Spleen (tissue), 11 donors: Measurements from ENCODE around the gene KCNH5. TPM values are rescaled to one million over a fixed set of nuclear protein-coding genes. Genes with fewer than 3 reads are reported as not detected.

Source experiments
- DNase-seq: peaks from one replicate; pipeline ENCODE4 v3.0.0-alpha.2; 2020
- H3K27ac ChIP-seq, 8 donors: fragments of 200-600 bp; sonication (generic) in 7 of 8; 1 replicate in 4 of 8; 2 replicates in 4 of 8; pipeline versions ENCODE4 v1.5.0 to v1.8.0; 2016 to 2021; ENCODE audit warnings: inconsistent platforms in 4 of 8, mild to moderate bottlenecking in 4 of 8, moderate library complexity in 1 of 8
- H3K27me3 ChIP-seq, 7 donors: fragments of 200-600 bp; sonication (generic) in 6 of 7; replicated peaks in 1 of 7; 1 replicate in 4 of 7; 2 replicates in 3 of 7; pipeline versions ENCODE4 v1.5.0 to v1.8.0; 2016 to 2021; ENCODE audit warnings: inconsistent platforms in 3 of 7, mild to moderate bottlenecking in 1 of 7
- H3K36me3 ChIP-seq, 6 donors: fragments of 200-600 bp; sonication (generic) in 5 of 6; 1 replicate in 4 of 6; 2 replicates in 2 of 6; pipeline versions ENCODE4 v1.5.0 to v1.8.0; 2016 to 2021; ENCODE audit warnings: inconsistent platforms in 2 of 6
- H3K4me1 ChIP-seq, 6 donors: fragments of 200-600 bp; sonication (generic) in 5 of 6; 1 replicate in 3 of 6; 2 replicates in 3 of 6; pipeline versions ENCODE4 v1.5.0 to v1.8.0; 2016 to 2021; ENCODE audit warnings: inconsistent platforms in 3 of 6
- H3K4me3 ChIP-seq, 8 donors: fragments of 200-600 bp; sonication (generic) in 7 of 8; 1 replicate in 4 of 8; 2 replicates in 4 of 8; pipeline versions ENCODE4 v1.5.0 to v1.8.0; 2016 to 2021; ENCODE audit warnings: inconsistent platforms in 4 of 8, mild to moderate bottlenecking in 4 of 8, moderate library complexity in 2 of 8
- H3K9me3 ChIP-seq, 8 donors: fragments of 200-600 bp; sonication (generic) in 7 of 8; 1 replicate in 4 of 8; 2 replicates in 4 of 8; pipeline versions ENCODE4 v1.5.0 to v1.8.0; 2016 to 2021; ENCODE audit warnings: inconsistent platforms in 4 of 8
- POLR2A ChIP-seq, 3 donors: fragments of 450-650 bp; IDR thresholded peaks; one replicate each; pipeline ENCODE4 v1.5.1; 2017; ENCODE audit warnings: antibody characterized with exemption in 3 of 3, mild to moderate bottlenecking in 1 of 3
- POLR2AphosphoS5 ChIP-seq, 3 donors: sonication (generic); formaldehyde crosslinking; IDR thresholded peaks; one replicate each; pipeline ENCODE4 v1.5.1; 2017; ENCODE audit warnings: antibody characterized with exemption in 3 of 3
- WGBS, 5 donors: extraction: QIAGEN DNeasy Blood & Tissue Kit in 3 of 5; methylation state at CpG; one replicate each; pipeline versions ENCODE4 v1.1.5 to v1.1.7; 2013 to 2018; 5-methylcytosine and 5-hydroxymethylcytosine counted together
- intact Hi-C: fragments of 100-400 bp; cut with DNase I; formaldehyde crosslinking; loops from one replicate; pipeline ENCODE4 v1.15.0; 2023; ENCODE audit warnings: low total_unique reads
- polyA plus RNA-seq, 3 donors: library from polyadenylated mRNA; stranded (reverse); fragments of 200-250 nt; gene quantifications; one replicate each; pipeline ENCODE4 v1.2.1, GENCODE V29; 2013
- total RNA-seq, 7 donors: library from RNA; depleted of rRNA in 3 of 7; stranded (reverse); fragments of >200 nt in 3 of 7; fragmentation: NEBNext Ultra II Directional in 4 of 7; extraction: Animal tissue kit (Norgen Biotek cat#: 25700) in 4 of 7; gene quantifications; one replicate each; pipeline versions ENCODE4 v1.1.0 to v1.2.1, GENCODE V29; 2016 to 2021
- TF ChIP-seq, protein P1 (sequence below), 11 experiments: fragments of 200-600 bp in 7 of 11; fragments of 450-650 bp in 4 of 11; sonication (generic) in 4 of 11; IDR thresholded peaks in 8 of 11; conservative IDR thresholded peaks in 3 of 11; 1 replicate in 7 of 11; 2 replicates in 4 of 11; pipeline versions ENCODE4 v1.4.0 to v1.8.0; 2016 to 2021; ENCODE audit warnings: antibody characterized with exemption in 11 of 11, inconsistent platforms in 4 of 11, mild to moderate bottlenecking in 1 of 11
- donor health status: healthy with polysubstance abuse.
- donor health status: DM: no; HTN: no; CAD: no; lungs with moderate emphysema.
- donor health status: DM: no; HTN: no; CAD: no.
- donor health status: Bipolar disorder and iron deficiency.
- donor health status: healthy.
- donor health status: DM: no; HTN: no; CAD: no.
- donor health status: DM: yes; HTN: yes; CAD: no.

The KCNH5 gene
- total and polyA plus RNA-seq, 10 donors = 0.02 to 0.03 (median 0.03) TPM; not detected in 6

DNA sequence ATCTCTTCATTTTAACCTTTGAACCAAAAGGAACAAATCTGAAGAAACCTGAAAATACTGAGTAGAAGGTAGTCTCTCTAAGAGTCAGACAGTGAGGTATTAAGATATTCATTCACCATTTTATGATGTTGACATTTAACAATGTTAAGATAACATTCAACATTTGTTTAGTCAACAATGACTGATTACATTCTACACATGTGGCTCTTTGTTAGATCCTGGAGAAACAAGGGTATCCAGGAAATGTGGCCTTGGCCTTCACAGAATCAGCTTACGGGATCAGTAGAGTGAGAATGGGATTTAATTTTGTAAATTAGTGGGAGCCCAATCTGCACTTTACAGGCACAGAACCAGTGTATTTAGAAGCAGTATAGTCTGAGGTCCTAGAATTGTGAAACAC lies 355.5 kb downstream of the KCNH5 start:
- H3K4me3 ChIP-seq = no peak overlapping the region
- no peaks in the 10 kb centered on the region for H3K36me3 ChIP-seq
- 61 to 88% (median 75%) methylated on average over 1 of the region's 1 CpG for WGBS, 5 donors
- no peak overlapping the region for H3K27ac ChIP-seq
- no peak for DNase-seq
- H3K27me3 ChIP-seq = no peaks in the 10 kb centered on the region
- H3K4me1 ChIP-seq = no peaks in the 10 kb centered on the region
- intact Hi-C loops = no loop called here
- TF ChIP-seq POLR2A (IDR thresholded peaks at IDR 0.05) (no peak), POLR2AphosphoS5 (IDR thresholded peaks at IDR 0.05) (no peak)
- TF ChIP-seq, protein P1, sequence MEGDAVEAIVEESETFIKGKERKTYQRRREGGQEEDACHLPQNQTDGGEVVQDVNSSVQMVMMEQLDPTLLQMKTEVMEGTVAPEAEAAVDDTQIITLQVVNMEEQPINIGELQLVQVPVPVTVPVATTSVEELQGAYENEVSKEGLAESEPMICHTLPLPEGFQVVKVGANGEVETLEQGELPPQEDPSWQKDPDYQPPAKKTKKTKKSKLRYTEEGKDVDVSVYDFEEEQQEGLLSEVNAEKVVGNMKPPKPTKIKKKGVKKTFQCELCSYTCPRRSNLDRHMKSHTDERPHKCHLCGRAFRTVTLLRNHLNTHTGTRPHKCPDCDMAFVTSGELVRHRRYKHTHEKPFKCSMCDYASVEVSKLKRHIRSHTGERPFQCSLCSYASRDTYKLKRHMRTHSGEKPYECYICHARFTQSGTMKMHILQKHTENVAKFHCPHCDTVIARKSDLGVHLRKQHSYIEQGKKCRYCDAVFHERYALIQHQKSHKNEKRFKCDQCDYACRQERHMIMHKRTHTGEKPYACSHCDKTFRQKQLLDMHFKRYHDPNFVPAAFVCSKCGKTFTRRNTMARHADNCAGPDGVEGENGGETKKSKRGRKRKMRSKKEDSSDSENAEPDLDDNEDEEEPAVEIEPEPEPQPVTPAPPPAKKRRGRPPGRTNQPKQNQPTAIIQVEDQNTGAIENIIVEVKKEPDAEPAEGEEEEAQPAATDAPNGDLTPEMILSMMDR (IDR thresholded peaks at IDR 0.05 in 8 of 11, conservative IDR thresholded peaks at IDR 0.05 in 3 of 11) = no peak
- peaks cover 0 to 28% (median 13%) of the 10 kb centered on the region in 8 donors for H3K9me3 ChIP-seq

DNA sequence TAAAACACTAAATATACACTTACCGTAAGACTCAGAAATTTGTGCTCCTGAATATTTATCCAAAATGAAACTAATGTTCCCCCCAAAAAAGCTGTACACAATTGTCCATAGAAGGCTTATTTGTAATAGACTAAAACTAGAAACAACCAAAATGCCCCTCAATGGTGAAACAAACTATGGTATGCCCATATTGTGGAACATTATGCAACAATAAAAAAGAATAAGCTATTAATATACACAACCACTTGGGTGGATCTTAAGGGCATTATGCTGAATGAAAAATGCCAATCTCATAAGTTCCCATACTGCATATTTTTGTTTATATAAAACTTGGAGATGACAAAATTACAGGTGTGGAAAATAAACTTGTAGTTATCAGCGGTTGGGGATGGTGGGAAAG lies 357.4 kb downstream of the KCNH5 start:
- H3K4me1 ChIP-seq = no peaks in the 10 kb centered on the region
- intact Hi-C loops = no loop called here
- DNase-seq = no peak
- no peak overlapping the region for H3K27ac ChIP-seq
- H3K9me3 ChIP-seq = peaks cover 0 to 28% (median 13%) of the 10 kb centered on the region in 8 donors
- 86 to 92% (median 89%) methylated on average over 2 of the region's 2 CpGs for WGBS, 5 donors
- no peaks in the 10 kb centered on the region for H3K27me3 ChIP-seq
- TF ChIP-seq, protein P1 (IDR thresholded peaks at IDR 0.05 in 8 of 11, conservative IDR thresholded peaks at IDR 0.05 in 3 of 11) = no peak
- no peak for TF ChIP-seq POLR2AphosphoS5 (IDR thresholded peaks at IDR 0.05)
- no peak for TF ChIP-seq POLR2A (IDR thresholded peaks at IDR 0.05)
- H3K36me3 ChIP-seq = no peaks in the 10 kb centered on the region
- no peak overlapping the region for H3K4me3 ChIP-seq

DNA sequence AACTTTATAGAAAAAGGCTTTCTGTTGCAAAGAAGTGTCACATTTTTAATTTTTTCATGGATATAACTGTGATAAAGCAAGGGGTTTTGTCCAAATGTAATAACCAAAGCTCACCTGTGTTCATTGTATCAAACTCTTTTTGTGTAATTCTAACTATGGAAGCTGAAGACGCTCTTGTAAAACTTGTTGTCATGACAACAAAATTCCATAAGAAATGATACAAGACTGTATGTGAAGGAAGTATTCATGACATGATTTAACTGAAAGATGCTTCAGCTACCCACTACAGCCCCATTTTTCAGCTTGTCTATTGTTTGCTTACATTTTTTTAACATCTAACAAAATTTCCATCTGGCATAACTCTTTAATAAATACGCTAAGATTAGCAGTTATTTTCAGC lies 360.9 kb downstream of the KCNH5 start:
- no peaks in the 10 kb centered on the region for H3K4me1 ChIP-seq
- no peak overlapping the region for H3K27ac ChIP-seq
- H3K4me3 ChIP-seq = no peak overlapping the region
- DNase-seq = no peak
- H3K27me3 ChIP-seq = no peaks in the 10 kb centered on the region
- TF ChIP-seq POLR2AphosphoS5 (IDR thresholded peaks at IDR 0.05) = no peak
- TF ChIP-seq POLR2A (IDR thresholded peaks at IDR 0.05) = no peak
- TF ChIP-seq, protein P1 (IDR thresholded peaks at IDR 0.05 in 8 of 11, conservative IDR thresholded peaks at IDR 0.05 in 3 of 11) = no peak
- H3K9me3 ChIP-seq = peaks cover 0 to 28% (median 13%) of the 10 kb centered on the region in 8 donors
- 79 to 83% (median 80%) methylated on average over 2 of the region's 2 CpGs for WGBS, 5 donors
- H3K36me3 ChIP-seq = no peaks in the 10 kb centered on the region
- intact Hi-C loops = no loop called here

DNA sequence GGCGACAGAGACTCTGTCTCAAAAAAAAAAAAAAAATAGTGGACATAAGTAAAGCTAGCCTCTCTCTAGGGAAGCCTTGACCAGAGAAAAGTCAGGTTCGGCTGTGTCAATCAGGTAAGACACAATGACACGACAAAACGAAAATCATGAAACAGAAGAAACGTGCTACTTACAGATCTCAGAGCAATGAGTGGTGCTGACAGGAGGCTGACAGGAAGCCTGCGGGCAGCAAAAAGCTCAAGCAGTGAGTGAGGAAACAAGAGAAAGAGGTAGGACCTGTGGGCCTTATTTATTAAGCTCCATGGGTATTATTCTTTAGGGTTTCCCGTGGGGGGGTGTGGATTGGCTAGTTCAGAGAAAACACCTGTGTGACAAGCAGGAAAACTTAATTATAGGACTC lies 363.1 kb downstream of the KCNH5 start:
- Histone ChIP-seq H3K4me3 (no peak overlapping the region), H3K36me3 (no peaks in the 10 kb centered on the region), H3K27me3 (no peaks in the 10 kb centered on the region), H3K27ac (no peak overlapping the region), H3K4me1 (no peaks in the 10 kb centered on the region), H3K9me3 (peaks cover 0 to 7% (median 1%) of the 10 kb centered on the region in 8 donors)
- no peak for DNase-seq
- TF ChIP-seq POLR2A (IDR thresholded peaks at IDR 0.05) (no peak), POLR2AphosphoS5 (IDR thresholded peaks at IDR 0.05) (no peak)
- TF ChIP-seq, protein P1 (IDR thresholded peaks at IDR 0.05 in 8 of 11, conservative IDR thresholded peaks at IDR 0.05 in 3 of 11) = no peak
- intact Hi-C loops = no loop called here
- 77 to 91% (median 80%) methylated on average over 7 of the region's 7 CpGs for WGBS, 5 donors
